Activated T-cell treated with anti-CD3 and anti-CD28 coated beads, Interleukin-2, amount 50 U/mL, for 48 hours (primary cell): ENCODE results near the gene SELENOT.

Experiments used
- DNase-seq, 2 experiments: peaks; one replicate each; pipeline ENCODE4 v3.0.0-alpha.2; 2020

Gene SELENOT

DNA sequence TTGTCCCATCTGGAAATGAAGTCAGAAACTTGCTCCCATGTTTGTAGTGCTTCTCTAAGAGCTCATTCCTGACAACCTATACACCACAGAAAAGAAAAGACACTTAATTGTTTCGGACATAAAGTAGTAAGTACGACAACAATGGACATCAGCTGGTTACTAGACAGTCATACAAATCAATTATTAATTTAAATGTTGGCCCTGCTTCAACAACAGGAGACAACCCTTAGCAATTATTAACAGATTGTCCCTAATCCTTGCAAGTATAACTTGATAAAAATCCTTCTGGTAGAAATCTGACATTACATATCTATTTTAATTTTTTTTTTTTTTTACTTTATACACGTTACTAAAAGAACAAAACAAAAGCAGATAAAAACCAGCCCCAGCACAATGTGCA, 70.8 kb downstream of the SELENOT start:
- DNase-seq = no peak

DNA sequence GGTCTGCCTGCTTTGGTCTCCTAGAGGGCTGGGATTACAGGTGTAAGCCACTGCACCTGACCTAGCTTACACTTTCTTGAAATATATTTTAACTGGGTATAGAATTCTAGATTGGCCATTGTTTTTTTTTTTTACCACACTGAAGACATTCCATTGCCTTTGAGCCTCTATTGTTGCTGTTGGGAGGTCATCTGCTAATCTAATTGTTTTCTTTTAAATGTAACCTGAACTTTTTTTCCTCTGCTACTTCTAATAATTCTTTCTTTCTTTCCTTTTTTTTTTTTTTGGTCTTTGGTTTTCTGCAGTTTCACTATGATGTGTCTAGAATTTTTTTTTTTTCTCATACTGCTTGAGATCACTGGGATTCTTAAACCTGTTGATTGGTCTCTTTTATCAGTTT, 72.5 kb downstream of the SELENOT start:
- DNase-seq = no peak
